ENCODE data around the gene SCT.
A peak's percentile ranks its signal among the peaks of the same experiment; 100 is the strongest.

Gene SCT

DNA sequence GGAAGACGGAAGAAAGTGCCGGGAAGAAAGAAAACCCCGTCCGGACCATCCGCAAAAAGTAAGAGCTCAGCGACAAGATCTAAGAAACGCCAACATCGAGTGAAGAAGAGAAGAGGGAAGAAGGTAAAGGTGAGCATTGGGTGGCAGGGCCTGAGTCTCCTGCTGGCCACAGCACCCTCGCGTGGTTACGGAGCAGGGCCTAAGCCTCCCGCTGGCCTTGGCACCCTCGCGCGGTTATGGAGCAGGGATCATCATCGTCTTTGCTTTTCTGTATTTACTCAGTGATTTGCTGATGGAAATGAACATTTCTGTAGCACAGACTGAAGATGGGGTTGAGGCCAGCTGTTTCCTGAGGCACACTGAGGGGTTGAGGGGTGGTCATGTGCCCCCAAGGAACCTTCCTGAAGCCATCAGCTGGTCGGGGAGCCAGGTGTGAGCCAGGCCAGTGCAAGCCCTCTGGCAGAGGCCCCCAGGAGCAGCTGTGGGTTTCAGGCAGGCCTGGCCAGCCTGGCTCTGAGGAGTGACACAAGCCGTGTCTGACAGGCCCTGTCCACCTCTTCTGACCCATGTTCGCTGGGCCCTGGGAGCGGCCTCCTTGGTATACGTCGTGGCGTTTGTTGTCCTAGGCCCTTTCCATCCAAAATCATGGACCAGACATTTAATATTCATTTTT lies 25.3 kb downstream of the SCT start:
- TF ChIP-seq, protein P1, sequence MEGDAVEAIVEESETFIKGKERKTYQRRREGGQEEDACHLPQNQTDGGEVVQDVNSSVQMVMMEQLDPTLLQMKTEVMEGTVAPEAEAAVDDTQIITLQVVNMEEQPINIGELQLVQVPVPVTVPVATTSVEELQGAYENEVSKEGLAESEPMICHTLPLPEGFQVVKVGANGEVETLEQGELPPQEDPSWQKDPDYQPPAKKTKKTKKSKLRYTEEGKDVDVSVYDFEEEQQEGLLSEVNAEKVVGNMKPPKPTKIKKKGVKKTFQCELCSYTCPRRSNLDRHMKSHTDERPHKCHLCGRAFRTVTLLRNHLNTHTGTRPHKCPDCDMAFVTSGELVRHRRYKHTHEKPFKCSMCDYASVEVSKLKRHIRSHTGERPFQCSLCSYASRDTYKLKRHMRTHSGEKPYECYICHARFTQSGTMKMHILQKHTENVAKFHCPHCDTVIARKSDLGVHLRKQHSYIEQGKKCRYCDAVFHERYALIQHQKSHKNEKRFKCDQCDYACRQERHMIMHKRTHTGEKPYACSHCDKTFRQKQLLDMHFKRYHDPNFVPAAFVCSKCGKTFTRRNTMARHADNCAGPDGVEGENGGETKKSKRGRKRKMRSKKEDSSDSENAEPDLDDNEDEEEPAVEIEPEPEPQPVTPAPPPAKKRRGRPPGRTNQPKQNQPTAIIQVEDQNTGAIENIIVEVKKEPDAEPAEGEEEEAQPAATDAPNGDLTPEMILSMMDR (IDR thresholded peaks at IDR 0.05; ENCODE audit: control insufficient read depth, insufficient read depth, low read depth, low read length, missing control alignments), result no peak
- no peak overlapping the region for H3K4me3 ChIP-seq (ENCODE audit: control insufficient read depth, low read depth, low read length)
- DNase-seq (ENCODE audit: low read depth), result no peak

DNA sequence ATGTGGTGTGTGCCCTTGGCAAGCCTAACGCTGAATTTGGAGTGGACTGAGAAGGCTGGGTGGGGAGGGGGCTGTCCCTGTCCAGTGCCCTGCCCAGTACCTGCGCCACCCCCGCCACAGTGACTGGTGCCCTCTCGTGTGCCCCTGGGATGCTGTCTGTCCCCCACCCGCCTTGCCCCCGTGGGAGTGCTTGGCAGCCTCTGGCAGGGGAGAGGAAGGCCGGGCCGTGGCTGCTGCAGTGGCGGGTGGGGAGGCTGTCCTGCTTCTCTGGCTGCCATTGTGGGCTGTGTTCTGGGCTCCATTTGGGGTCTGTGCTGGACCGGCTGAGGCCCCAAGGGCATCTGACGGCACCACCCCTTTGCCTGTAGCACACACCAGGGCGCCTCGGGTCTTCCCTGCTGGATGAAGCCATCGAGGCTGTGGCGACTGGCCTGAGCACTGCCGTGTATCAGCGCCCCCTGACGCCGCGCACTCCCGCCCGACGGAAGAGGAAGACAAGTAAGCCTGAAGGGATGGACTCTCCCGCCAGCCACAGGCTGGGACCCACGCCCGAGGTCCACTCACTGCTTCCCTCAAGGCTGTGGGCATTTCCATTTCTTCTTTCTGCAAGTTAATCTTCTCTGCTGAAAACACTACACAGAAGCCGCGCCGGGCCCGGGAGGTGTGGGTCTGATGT lies 28.8 kb downstream of the SCT start:
- no peak for DNase-seq (ENCODE audit: low read depth)
- no peak overlapping the region for H3K4me3 ChIP-seq (ENCODE audit: control insufficient read depth, low read depth, low read length)
- TF ChIP-seq, protein P1 (IDR thresholded peaks at IDR 0.05; ENCODE audit: control insufficient read depth, insufficient read depth, low read depth, low read length, missing control alignments), result no peak

DNA sequence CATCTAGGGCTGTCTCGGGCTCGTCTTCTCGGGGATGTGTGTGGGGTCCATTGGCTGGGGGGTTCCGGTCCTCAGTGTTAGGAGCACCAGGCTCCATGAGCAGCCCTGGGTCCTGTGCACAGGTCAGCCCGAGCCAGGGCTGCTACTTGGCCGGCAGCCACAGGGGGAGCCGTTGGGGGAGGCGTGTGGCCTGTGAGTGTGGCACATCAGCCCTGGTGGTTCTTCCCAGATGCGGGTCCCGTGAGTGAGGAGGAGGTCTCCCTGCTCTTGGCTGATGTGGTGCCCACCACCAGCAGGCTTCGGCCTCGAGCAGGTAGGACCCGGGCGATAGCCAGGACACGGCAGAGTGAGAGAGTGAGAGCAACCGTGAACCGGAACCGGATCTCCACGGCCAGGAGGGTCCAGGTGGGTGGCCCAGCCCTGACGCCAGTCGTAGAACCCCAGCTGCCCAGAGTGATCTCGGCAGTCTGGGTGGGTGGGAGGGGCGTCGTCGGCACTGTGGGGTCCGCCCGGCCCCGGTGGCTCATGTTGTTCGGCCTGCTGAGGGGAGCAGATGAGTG lies 29.7 kb downstream of the SCT start:
- H3K4me3 ChIP-seq (ENCODE audit: control insufficient read depth, low read depth, low read length), result no peak overlapping the region
- DNase-seq (ENCODE audit: low read depth), result no peak
- TF ChIP-seq, protein P1 (IDR thresholded peaks at IDR 0.05; ENCODE audit: control insufficient read depth, insufficient read depth, low read depth, low read length, missing control alignments), result peak; percentile 4

DNA sequence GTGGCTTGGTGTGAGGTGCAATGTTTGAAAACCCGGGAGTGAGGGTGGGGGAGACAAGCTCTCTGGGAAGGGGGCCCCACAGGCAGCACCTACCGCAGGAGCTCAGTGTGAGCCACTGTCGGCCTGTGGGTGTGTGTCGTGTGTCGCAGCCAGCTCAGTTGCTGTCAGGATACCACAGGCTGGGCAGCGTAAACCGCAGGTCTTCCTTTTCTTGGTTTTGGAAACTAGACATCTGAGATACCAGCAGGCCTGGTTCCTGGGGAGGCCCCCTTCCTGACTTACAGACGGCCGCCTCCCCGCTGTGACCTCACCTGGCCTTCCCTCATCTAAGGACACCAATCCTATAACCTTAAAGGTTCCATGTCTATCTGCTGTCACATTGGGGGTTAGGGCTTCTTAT lies 30.6 kb downstream of the SCT start:
- TF ChIP-seq, protein P1 (IDR thresholded peaks at IDR 0.05; ENCODE audit: control insufficient read depth, insufficient read depth, low read depth, low read length, missing control alignments), result no peak
- no peak overlapping the region for H3K4me3 ChIP-seq (ENCODE audit: control insufficient read depth, low read depth, low read length)

DNA sequence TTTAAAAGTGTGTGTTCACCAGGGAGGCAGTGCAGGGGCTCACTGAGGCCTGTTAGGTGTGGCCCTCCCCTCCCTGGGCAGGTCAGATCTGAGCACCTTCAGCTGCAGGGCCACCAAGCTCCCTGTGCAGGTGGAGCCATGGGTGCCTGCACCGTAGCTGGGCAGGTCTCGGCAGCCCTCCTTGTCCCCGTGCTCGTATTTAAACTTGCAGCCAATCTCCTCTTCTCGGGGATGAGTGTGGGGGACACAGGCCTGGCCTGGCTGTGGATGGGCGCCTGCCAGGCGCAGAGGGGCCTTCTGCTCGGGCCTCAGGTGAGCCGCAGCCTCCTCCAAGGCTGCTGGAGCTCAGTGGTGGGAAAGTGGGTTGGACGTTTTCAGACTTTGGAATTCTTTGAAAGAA lies 31.6 kb downstream of the SCT start:
- no peak overlapping the region for H3K4me3 ChIP-seq (ENCODE audit: control insufficient read depth, low read depth, low read length)
- TF ChIP-seq, protein P1 (IDR thresholded peaks at IDR 0.05; ENCODE audit: control insufficient read depth, insufficient read depth, low read depth, low read length, missing control alignments), result no peak
- DNase-seq (ENCODE audit: low read depth), result no peak

More for the DNA sequence above, 30.6 kb downstream of the SCT start:
- no peak for DNase-seq (ENCODE audit: low read depth)

DNA sequence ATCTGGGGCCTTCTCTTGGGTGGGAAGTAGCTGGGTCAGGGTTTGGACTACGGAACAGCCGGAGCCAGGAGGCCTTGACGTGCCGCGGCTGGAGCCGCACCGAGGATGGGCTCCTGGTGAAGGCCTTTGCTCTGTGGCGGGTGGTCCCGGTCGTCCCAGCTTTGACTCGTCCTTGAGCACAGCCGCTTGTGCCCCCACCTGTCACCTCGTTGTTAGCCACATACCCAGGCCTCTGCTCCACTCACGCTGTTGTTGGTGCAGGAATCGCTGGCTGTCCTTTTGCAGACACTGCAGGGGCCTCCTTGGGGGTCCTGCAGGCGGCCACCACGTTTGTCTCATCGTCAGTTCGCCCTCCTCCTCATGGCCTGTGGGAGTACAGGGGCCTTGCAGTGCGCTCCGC lies 33.6 kb downstream of the SCT start:
- no peak overlapping the region for H3K4me3 ChIP-seq (ENCODE audit: control insufficient read depth, low read depth, low read length)
- no peak for DNase-seq (ENCODE audit: low read depth)
- TF ChIP-seq, protein P1 (IDR thresholded peaks at IDR 0.05; ENCODE audit: control insufficient read depth, insufficient read depth, low read depth, low read length, missing control alignments), result no peak
